ENCODE results near the gene PRRT3. TPM values are rescaled to one million over a fixed set of nuclear protein-coding genes. Genes with fewer than 3 reads are reported as not detected.

PRRT3 gene
- total RNA-seq, 1 donor from 2014 or later, result 0.47 TPM

DNA sequence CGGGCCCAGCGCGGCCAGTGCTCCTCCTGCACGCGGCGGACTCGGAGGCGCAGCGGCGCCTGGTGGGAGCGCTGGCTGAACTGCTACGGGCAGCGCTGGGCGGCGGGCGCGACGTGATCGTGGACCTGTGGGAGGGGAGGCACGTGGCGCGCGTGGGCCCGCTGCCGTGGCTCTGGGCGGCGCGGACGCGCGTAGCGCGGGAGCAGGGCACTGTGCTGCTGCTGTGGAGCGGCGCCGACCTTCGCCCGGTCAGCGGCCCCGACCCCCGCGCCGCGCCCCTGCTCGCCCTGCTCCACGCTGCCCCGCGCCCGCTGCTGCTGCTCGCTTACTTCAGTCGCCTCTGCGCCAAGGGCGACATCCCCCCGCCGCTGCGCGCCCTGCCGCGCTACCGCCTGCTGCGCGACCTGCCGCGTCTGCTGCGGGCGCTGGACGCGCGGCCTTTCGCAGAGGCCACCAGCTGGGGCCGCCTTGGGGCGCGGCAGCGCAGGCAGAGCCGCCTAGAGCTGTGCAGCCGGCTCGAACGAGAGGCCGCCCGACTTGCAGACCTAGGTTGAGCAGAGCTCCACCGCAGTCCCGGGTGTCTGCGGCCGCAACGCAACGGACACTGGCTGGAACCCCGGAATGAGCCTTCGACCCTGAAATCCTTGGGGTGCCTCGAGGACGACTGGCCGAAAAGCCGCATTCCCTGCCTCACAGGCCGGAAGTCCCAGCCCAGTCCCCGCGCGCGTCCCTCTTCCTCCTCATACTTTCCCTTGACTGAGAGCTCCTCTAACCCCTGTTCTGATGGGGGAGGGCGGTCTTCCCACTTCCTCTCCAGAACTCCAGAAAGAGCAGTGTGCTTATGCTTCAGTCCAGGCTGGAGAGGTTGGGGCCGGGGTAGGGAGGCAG lies 36.7 kb downstream of the PRRT3 start:
- Histone ChIP-seq H3K36me3 (peaks cover 12% of the 10 kb centered on the region), H3K4me3 (peak overlapping the region; percentile 74), H3K27me3 (ENCODE audit: low read depth) (no peaks in the 10 kb centered on the region), H3K4me1 (peaks cover 47% of the 10 kb centered on the region), H3K27ac (replicated peaks) (peak overlapping the region; percentile 96), H3K9me3 (replicated peaks) (no peaks in the 10 kb centered on the region)
- DNase-seq, result peak; percentile 79
- TF ChIP-seq, protein P1, sequence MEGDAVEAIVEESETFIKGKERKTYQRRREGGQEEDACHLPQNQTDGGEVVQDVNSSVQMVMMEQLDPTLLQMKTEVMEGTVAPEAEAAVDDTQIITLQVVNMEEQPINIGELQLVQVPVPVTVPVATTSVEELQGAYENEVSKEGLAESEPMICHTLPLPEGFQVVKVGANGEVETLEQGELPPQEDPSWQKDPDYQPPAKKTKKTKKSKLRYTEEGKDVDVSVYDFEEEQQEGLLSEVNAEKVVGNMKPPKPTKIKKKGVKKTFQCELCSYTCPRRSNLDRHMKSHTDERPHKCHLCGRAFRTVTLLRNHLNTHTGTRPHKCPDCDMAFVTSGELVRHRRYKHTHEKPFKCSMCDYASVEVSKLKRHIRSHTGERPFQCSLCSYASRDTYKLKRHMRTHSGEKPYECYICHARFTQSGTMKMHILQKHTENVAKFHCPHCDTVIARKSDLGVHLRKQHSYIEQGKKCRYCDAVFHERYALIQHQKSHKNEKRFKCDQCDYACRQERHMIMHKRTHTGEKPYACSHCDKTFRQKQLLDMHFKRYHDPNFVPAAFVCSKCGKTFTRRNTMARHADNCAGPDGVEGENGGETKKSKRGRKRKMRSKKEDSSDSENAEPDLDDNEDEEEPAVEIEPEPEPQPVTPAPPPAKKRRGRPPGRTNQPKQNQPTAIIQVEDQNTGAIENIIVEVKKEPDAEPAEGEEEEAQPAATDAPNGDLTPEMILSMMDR (IDR thresholded peaks at IDR 0.05; ENCODE audit: borderline replicate concordance), result peak; percentile 61
- intact Hi-C loops (cut with micrococcal nuclease), result no loop called here

DNA sequence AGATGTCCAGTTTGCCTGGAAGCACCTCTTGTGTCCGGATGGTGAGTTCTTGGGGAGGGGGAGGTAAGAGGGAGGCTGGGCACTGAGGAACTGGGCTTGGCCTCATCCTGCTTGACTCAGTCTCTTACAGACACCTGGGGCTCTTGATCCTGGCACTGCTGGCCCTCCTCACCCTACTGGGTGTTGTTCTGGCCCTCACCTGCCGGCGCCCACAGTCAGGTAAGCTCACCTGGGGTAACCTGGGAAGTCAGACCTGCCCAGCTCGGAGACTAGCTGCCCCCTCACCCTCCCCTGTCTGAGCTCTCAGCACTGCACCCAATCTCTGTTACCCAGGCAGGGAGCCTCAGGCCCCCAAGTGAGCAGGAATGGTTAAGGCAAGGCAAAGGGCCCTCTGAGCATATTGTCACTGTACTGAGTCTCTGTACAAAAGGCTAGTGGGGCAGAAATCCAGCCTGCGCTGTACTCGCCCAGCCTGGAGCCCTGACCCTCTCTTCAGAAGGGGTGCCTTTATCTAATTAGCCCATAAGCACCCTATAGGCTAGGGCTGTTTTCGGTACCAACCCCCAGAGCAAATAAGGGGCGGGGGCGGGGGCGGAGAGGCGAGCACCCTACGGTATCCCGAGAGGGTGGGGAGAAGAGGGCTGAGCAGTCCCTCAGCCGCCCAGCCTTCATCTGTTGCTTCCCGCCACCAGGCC lies 37.5 kb downstream of the PRRT3 start:
- H3K4me3 ChIP-seq, result peak overlapping the region; percentile 74
- no peaks in the 10 kb centered on the region for H3K9me3 ChIP-seq (replicated peaks)
- peaks cover 4% of the 10 kb centered on the region for H3K36me3 ChIP-seq
- DNase-seq, result no peak
- no peaks in the 10 kb centered on the region for H3K27me3 ChIP-seq (ENCODE audit: low read depth)
- H3K27ac ChIP-seq (replicated peaks), result peak overlapping the region; percentile 96
- intact Hi-C loops (cut with micrococcal nuclease), result no loop called here
- TF ChIP-seq, protein P1 (IDR thresholded peaks at IDR 0.05; ENCODE audit: borderline replicate concordance), result no peak
- peaks cover 47% of the 10 kb centered on the region for H3K4me1 ChIP-seq

GRCh38 chr3:9914011-9914410 lies 38.2 kb downstream of the PRRT3 start:
- Histone ChIP-seq H3K27me3 (ENCODE audit: low read depth) (no peaks in the 10 kb centered on the region), H3K4me1 (peaks cover 47% of the 10 kb centered on the region), H3K36me3 (no peaks in the 10 kb centered on the region), H3K27ac (replicated peaks) (no peak overlapping the region), H3K4me3 (no peak overlapping the region), H3K9me3 (replicated peaks) (no peaks in the 10 kb centered on the region)
- no peak for DNase-seq
- intact Hi-C loops (cut with micrococcal nuclease), result no loop called here
- TF ChIP-seq, protein P1 (IDR thresholded peaks at IDR 0.05; ENCODE audit: borderline replicate concordance), result no peak

GRCh38 chr3:9913601-9914000 lies 38.6 kb downstream of the PRRT3 start:
- TF ChIP-seq, protein P1 (IDR thresholded peaks at IDR 0.05; ENCODE audit: borderline replicate concordance), result no peak
- intact Hi-C loops (cut with micrococcal nuclease), result no loop called here
- H3K4me3 ChIP-seq, result no peak overlapping the region
- no peak overlapping the region for H3K27ac ChIP-seq (replicated peaks)
- no peaks in the 10 kb centered on the region for H3K36me3 ChIP-seq
- peaks cover 43% of the 10 kb centered on the region for H3K4me1 ChIP-seq
- DNase-seq, result no peak
- H3K27me3 ChIP-seq (ENCODE audit: low read depth), result no peaks in the 10 kb centered on the region
- H3K9me3 ChIP-seq (replicated peaks), result no peaks in the 10 kb centered on the region

GRCh38 chr3:9912294-9912935 lies 39.8 kb downstream of the PRRT3 start:
- H3K9me3 ChIP-seq (replicated peaks), result no peaks in the 10 kb centered on the region
- TF ChIP-seq, protein P1 (IDR thresholded peaks at IDR 0.05; ENCODE audit: borderline replicate concordance), result no peak
- H3K4me1 ChIP-seq, result peaks cover 31% of the 10 kb centered on the region
- intact Hi-C loops (cut with micrococcal nuclease), result no loop called here
- H3K27me3 ChIP-seq (ENCODE audit: low read depth), result no peaks in the 10 kb centered on the region
- no peak for DNase-seq
- H3K4me3 ChIP-seq, result no peak overlapping the region
- no peak overlapping the region for H3K27ac ChIP-seq (replicated peaks)
- H3K36me3 ChIP-seq, result no peaks in the 10 kb centered on the region
